NCI-H82 treated with DMSO at 0.1 percent for 48 hours (cell line): ENCODE measurements around the gene SHOC1.
"Not testable (repeated sequence)": the region's sequence is repeated elsewhere in the genome, so short reads cannot be mapped to it uniquely, and the experiment has no call there.

ENCODE experiments used
- DNase-seq: peaks from one replicate; lab custom pipeline; 2025; ENCODE audit not compliant: unreplicated experiment; lab: John Stamatoyannopoulos, UW

SHOC1 gene

DNA sequence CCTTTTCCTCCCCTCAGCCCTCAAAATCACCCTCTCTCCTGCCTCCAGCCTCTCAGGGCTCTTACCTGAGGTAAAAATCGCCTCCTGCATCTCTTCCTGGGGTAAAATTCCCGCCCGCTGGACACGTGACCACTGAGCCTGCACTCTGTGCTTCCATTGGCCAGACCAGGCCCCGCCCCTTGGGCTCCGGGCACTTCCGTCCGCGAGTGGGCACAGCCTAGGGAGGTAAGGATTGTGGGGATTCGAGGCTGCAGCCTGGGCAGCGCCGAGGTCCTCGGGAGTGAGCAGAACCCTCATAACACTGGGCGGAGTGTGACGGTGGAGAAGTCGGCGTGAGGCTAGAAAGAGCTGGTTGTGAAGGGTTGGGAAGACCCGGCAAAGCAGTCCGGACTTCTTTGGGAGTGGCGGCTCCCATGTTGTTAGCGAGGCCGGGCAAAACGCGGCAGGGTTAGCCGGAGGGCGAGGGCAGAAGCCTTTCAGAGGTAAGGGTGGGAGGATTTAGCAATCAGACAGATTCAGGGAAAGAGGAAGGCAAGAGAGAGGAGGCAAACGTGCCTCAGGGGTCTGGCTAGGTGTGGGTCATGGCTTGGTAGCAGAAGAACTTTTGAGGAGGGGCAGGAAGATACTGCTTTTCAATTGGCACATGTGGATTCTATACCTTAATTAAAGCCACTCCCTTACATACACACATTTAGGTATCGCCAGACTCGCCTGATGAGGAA, at the start of gene SHOC1:
TSS of gene SHOC1 (minus strand) at position 103 of the 722 bp plus-strand sequence. CDS start 3,519 bp downstream, outside the sequence.
- DNase-seq = no peak

DNA sequence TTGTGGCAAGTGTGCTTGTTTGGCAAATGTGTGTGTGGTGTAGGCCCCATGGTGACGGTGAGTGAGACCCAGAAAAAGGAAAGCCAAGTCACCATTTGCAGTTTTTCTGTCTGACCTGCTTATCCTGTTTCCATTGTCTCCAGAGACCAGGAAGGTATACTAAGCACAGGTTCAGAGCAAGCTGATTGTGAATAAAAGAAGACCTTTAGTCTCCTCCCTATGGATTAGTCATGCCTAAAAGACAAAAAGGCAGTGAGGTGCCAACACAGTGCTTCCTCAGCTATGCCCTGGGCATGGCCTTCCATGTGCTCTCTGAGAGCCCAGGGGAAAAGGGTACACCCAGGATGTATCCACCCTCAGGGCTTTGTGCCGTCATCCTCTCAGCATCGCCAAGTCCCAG, 49.2 kb upstream of the SHOC1 start:
- no peak for DNase-seq

- DNase-seq = no peak
Observed at GRCh38 chr9:111842313-111842712, 47.6 kb upstream of the SHOC1 start.

DNA sequence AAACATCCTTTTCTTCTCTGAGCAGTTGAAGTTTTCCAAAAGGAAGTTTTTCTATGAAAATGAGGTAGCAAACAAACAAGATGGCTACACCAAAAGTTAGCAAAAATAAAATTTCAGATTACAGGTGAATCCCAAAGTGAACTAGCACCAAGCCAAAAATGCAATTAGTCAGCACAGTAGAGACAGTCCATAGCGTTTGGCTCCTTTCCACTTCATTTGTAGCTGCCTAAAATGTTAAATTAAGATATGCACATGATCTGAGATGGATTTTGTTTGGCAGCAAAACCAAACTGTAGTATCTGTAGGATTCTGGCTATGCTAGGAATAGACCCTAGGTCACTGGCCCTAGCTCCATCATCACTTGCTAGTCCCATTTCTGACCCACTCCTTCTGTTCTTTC, 45.7 kb upstream of the SHOC1 start:
- no peak for DNase-seq

DNA sequence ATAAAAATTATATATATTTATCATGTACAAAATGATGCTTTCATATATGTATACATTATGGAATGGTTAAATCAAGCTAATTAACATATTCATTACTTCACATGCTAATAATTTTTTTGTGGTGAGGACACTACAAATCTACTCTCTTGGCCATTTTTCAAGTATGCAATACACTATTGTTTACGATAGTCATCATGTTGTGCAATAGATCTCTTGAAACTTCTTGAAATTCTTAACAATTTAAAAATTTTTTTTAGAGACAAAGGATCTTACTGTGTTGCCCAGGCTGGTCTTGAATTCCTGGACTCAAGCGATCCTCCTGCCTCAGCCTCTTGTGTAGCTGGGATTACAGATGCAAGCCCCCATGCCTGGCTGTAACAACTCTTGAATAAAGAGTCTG, 45.2 kb upstream of the SHOC1 start:
- DNase-seq = no peak

- no peak for DNase-seq
Observed at GRCh38 chr9:111839387-111839786, 44.6 kb upstream of the SHOC1 start.

DNA sequence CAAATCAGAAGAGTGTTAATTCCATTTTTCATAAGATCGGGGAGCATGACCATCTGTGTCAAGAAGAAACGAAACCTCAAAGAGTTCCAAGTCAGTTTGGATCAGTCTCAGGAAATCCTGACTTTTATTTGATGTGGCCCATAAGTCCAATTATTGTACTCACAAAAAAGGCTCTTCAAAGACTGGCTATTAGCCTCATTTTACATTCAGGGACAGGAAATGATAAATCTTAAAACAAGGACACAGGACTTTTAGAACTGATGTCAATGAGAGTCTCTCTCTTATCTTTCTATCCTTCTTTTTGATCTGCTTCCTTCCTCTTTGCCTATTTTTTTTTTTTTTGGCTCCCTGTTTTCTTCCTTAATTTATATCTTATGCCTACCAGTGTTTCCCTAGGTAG, 43.7 kb upstream of the SHOC1 start:
- no peak for DNase-seq

DNA sequence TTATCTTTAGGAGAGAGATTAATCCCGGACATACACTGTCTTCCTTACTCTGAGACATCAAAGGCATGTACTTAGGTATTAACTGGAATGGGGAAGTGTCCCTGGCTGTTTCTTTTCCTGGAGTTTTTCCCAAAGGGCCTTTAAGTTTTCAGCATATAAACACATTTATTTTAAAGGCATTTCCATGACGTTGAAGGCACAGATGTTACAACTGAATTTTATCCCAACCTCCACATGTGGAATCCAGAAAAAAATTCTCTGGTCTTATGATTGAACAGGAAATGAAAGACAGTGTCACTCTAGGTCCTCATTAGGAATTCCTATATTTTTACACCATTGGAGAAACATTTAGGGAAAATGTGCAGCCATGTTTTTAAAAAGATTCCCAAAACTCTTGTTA, 41.6 kb upstream of the SHOC1 start:
- DNase-seq = no peak

- no peak for DNase-seq
Observed at GRCh38 chr9:111833941-111834340, 39.2 kb upstream of the SHOC1 start.

- DNase-seq = no peak
Observed at GRCh38 chr9:111832449-111832848, 37.7 kb upstream of the SHOC1 start.

DNA sequence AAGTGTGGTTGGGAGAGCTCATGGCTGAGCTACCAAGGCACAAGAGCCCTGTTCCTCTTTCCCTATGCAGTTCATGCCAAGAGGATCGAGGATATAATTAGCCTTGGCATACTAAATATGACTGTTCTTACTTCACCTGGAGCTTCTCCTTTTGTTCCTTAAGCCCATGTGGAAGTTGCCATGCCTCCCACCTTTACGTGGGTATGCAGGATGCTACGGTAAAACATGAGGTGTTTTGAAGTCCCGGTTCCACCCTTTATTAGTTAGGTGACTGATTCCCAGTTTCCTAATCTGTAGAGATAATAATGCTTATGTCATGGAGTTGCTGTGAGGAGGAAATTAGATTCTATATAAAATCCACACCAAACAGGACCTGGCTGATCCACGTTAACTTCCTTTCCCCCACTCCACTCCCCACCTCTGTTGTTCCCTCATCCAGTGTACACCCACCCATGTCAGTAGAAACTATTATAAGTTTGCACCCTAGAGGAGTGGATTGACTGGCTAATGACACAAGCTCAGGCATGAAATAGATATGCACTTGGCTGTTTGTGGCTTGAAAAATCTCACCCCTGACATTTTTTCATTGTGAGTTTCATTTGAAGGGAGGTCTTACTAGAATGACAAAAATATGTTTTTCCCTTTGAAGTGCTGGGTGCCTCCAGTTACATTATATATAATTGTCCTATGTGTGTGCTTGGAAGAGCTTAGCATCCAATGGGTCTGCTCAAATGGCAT, 36.8 kb upstream of the SHOC1 start:
- no peak for DNase-seq

DNA sequence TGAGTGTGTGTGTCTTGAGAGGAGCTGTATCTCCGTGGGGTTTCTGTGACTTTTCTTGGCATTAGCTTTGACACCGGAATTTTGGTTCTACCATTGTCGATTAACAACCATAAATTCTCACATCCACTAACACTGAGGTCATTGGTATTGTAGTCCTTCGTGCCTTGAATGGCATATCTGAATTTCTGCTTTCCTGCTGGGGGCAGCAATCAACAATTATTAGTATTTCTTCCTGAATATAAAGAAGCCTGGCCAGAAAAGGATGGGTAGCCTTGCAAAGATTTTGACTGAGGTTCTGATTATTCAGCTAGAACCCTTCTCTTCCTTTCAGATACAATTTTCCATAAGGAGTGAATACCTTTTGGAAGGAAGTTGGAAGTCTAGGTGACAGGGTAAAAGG, 33.5 kb upstream of the SHOC1 start:
- no peak for DNase-seq

GRCh38 chr9:111825468-111826145, 30.9 kb upstream of the SHOC1 start:
- DNase-seq = no peak

GRCh38 chr9:111821006-111821528, 26.3 kb upstream of the SHOC1 start:
- no peak for DNase-seq

DNA sequence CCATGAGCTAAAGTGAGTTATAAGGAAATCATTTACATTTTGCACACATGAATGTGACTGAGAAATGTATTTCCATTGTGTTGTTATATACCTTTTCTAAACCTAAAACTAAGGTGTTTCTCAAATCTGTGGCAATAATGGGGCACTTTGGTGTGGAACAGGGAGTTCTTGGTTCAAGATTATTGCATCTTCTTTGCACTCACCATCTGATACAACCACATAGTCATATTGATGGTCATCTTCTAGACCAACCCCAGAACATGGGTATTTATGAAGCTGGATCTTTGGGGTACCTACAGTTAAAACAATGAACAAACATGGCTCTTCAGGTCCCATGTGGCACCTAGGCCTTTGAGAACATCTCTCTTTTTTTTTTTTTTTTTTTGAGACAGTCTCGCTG, 24.6 kb upstream of the SHOC1 start:
- no peak for DNase-seq

DNA sequence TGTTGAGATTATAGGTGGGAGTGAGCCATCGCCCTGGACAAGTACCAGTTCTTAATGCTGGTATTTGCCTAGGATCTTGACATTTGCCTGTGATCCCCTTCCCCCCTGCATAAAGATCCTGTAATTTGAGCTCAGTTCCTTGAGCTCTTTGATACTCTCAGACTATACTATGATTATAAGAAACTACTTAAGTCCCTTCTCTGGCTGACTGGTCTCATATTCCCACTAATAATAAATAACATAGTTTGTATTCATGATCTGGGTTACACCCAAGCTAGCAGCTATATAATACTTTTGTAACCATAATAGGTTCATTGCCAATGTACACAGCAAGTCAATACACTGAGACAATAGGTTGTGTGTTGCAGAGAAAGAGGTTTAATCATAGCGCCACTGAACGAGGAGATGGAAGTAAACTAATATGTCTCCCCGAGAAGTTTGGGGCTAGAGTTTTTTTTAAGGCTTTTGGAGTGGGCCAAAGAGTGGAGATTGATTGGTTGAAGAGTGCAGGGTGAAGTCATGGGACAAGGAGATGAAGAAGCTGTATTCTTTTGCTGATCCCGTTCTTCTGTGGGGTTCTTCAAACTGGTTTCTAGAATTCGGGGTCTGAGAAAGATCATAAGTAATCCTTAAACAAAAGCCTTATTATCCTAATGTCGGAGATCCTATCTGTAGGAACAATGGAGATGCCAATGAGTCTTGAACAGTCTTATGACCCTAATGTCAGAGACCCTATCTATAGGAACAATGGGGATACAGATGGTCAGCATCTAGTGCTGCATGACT, 20.7 kb upstream of the SHOC1 start:
- DNase-seq = no peak

- DNase-seq = no peak
Observed at GRCh38 chr9:111812337-111812736, 17.6 kb upstream of the SHOC1 start.

GRCh38 chr9:111810908-111811307, 16.2 kb upstream of the SHOC1 start:
- no peak for DNase-seq

DNA sequence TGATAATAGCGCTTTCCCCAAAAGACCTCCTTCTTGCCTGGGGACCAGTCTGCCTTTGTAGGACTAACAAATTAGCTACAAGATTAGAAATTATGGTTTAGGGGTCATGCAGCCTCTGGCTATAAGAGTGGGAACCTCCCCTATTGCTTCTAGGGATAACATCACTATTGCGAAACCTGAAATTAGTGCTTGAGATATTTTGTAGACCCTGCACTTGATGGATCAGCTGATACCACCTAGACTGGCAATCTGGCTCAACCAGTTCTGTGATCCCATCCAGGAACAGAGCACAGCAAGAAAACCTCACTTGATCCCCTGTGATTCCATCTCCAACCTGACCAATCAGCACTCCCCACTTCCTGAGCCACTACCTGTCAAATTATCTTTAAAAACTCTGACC, 15.7 kb upstream of the SHOC1 start:
- DNase-seq = not testable (repeated sequence)

- no peak for DNase-seq
Observed at GRCh38 chr9:111807197-111807596, 12.5 kb upstream of the SHOC1 start.

DNA sequence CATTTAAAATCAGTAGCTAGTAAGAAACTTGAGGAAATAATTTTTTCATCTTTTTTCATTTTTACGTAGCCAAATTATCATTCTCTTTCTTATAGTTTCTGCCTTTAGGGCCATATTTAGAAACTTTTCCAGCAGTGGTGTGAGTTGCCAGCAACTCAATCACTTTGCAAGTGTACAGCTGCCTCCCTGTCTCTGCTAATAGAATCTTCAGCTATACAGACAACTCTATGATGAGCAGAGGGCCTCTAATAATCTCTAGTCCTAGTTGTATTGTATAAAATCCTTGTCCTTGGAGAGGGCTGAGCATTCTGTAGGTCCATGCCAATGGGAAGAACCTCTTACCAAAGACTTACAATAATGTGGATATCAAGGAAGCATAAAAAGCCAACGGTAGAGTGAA, 11.5 kb upstream of the SHOC1 start:
- no peak for DNase-seq
